ENCODE data around the gene NDUFAF8.

Gene NDUFAF8

DNA sequence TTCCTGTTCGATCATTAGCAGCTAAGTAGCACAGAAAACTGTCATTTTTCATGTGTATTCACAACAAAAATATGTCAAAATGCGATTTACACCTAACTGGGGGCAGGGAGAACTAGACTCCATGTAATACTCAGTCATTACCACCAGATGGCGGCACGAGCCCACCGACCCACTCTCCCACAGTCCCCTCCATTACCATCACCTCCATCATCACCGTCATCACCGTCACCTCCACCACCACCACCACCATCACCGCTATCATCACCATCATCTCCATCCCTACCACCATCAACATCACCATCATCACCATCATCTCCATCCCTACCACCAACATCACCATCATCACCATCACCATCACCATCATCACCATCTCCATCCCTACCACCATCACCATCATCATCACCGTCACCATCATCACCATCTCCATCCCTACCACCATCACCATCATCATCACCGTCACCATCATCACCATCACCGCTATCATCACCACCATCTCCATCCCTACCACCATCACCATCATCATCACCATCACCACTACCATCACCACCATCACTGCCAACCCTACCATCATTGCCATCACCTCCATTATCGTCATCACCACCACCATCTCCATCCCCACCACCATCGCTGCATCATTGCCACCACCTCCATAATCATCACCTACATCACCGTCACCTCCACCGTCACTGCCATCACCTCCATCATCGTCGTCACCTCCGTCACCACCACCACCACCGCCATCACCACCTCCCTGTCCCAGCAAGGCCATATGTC lies 14.4 kb downstream of the NDUFAF8 start:
- peak; percentile 58 for DNase-seq

DNA sequence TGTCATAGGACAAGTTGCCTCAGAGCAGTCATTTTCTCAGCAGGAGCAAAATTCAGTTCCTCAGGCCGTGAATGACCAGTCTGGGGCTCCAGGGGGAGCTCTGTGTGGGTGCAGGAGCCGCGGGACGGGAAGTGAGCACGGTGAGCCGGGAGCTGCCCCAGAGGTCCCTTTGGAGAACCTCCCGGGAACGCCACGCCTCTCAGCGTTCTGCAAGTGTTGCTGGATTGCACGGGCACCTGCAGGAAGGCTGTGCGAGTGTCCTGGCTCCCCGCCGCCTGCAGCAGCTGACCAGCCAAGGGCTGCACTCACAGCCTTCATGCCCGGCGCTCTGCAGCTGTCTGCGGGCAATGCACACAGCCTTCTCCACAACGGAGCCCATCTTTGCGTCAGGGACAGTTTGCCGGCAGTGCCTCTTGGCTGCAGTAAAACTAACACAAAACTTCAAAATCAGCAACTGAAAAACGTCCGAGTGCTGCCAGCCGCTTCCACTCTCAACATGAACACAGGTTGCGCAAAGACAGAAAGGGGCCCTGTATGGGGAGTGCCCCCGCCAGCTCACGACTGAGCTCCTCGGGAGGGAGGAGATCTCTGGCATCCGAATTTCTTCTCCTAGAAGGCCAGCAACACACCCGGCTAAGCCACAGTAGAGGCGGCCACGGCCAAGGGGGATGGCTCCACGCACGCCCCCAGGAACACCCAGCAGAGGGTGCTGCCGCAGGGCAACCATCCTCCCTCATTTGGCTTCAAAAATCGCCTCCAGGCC lies 16.0 kb downstream of the NDUFAF8 start:
- no peak for DNase-seq

DNA sequence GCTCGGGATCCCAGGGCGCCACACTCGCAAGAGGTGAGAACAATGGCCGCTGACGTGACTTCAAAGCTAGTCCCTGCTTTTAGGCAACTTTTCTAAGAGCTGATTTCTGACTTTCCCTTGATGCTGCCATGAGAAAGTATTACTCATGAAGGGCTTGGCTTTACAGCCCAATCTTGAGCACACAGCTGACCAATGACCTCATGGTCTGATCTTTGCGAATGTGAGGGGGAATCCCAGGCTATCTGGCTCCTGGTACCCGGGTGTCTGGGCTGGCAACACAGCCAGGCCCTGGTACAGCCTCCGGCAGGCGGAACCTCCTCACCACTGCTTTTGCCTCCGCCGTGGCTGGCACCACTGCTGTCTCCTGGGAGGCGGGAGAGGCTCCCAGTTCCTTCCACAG lies 17.5 kb downstream of the NDUFAF8 start:
- DNase-seq: no peak

DNA sequence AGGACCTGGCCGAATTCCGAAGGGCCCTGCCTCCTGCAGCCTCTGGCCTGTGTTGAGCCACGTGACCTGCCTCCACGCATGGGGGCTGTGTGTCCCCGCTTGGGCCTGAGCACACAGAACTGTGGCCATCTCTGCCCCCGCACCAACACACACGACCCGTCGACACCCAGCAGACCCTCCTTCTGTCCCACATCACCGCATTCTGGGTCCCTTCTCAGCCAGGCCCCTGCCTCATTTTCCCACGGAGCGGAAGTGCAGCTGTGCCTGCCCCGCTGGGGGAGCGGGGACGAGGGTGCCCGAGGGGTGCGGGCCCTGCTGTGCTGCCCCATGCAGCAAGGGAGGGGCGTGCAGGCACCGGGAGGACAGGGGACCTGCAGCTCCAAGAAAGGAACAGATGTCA lies 18.4 kb downstream of the NDUFAF8 start:
- no peak for DNase-seq

DNA sequence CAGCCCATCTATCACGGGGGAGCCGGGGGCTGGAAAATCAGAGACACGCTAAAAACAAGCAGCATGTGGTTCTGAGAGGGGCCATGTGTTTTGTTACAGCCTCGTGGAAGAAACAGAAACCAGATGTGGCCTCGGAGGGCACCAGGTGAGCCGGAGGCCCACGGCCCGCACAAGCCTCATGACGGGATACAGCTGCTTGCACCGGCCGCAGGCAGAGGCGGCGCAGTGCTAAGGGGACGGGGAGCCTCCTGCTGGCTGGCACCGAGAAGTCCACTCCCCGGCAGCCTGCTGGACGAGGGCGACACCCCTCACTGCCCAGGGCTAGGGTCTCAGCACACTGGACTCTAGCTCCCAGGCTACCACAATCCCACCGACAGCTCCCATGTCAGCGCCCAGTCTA lies 19.2 kb downstream of the NDUFAF8 start:
- no peak for DNase-seq

DNA sequence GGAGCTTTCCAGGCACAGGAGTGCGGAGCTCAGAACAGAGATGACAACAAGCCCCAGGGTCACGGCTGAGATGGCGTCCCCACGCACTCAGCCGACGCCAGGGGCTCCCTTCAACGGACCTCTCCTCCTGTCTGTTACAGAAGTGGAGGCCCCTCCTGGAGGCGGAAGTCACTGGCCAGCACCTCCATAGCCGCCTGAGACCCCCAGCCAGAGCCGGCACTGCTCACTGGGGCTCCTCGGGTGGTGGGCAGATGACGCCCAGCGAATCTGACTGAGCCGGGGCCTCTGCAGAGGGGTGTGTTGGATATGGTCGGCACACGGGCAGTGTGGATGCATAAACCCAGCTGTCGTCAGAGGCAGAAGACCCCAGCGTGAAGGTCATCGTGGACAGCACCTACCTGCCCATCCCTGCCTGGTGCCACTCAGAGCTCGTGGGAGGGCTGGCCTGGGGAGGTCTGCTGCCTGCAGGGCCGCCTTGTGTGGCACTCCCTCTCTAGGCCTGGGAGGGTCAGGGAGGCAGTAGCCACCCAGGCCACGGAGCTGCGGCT lies 20.0 kb downstream of the NDUFAF8 start:
- no peak for DNase-seq

DNA sequence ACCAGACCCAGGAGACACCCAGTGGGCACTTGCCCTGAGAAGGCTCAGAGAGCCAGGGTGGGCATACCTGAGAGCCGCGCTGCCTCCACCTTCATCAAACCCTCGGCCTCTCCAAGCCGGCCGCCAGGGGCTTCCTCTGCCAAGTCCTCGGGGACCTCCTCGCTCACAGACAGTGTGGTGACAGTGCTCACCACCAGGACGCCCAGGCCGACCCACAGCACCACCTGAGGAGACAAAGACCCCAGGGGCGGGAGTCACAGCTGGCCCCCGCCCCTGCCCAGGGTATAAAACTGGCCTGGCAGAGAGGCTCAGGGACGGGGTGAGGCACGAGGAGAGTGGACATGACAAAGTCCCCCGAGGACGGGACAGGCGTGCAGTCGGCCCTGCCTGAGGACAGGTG lies 21.1 kb downstream of the NDUFAF8 start:
- no peak for DNase-seq

DNA sequence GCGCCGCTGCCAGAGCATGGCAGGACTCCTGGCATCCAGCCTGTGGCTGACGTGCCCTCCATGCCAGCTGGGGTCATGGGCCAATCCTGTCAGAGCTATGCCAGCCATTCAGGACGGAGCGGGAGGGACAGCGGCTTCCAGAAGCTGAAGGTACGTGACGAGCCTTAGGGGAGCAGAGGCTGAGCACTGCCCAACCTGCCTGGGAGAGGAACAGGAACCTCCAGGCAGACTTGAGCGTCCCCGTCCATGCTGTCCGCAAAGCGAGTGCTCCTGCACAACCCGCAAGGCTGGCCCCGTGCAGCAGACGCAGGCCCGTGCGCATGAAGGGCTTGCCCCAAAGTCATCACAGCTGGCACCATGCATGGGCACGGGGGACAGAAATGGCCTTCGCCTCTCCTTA lies 21.5 kb downstream of the NDUFAF8 start:
- no peak for DNase-seq

DNA sequence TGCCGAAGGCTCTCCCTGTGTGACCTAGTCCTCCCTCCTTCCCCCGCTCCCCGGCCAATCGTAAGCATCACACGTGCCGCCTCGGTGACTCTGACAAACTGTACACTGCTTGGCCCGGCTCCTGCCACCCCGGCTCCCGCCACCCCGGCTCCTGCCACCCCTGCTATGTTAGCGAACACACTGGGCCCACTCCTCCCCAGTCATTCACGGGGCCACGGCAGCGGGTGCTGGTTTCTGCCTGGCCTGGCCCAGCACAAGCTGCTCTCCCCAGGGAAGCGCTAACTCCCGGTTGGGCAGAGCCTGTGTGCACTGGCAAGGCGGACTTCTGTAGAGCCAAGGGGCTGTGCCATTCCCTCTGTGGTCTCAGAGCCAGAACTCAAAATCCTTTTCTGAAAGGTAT lies 22.0 kb downstream of the NDUFAF8 start:
- DNase-seq: no peak

DNA sequence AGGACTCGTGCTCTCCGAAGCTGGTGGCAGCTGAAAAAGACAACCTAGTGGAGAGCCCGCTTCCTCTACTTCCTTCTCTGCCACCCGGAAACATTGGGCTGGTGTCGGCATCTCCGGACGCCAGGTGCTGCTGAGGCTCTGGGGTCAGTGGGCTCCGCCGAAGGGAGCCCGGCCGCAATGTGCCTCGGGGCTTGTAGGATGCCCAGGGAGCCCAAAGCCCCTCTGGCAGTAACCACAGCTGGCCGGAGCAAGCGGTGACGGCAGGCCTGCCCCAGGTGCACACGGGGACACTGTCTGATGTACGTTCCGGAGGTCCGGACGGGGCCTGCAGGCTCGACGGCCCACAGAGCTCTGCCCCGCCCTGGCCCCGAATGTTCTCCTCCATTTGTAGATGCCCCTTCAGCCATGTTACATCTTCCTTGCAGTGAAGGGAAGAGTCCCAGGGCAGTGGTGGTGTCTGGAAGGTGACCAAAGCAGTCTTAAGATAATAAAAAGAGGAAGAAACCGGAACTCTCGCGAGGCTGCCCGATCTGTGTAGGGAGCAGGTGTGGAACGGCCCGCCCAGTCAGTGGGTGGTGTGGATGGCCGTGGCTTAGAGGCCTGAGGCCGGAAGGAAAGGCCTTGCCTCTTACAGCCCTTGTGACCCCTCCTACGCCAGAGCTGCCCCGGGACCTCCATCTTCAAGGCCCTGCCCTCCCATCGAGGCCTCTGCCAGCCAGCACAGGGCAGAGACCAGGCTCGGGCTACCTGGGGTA lies 22.6 kb downstream of the NDUFAF8 start:
- no peak for DNase-seq

DNA sequence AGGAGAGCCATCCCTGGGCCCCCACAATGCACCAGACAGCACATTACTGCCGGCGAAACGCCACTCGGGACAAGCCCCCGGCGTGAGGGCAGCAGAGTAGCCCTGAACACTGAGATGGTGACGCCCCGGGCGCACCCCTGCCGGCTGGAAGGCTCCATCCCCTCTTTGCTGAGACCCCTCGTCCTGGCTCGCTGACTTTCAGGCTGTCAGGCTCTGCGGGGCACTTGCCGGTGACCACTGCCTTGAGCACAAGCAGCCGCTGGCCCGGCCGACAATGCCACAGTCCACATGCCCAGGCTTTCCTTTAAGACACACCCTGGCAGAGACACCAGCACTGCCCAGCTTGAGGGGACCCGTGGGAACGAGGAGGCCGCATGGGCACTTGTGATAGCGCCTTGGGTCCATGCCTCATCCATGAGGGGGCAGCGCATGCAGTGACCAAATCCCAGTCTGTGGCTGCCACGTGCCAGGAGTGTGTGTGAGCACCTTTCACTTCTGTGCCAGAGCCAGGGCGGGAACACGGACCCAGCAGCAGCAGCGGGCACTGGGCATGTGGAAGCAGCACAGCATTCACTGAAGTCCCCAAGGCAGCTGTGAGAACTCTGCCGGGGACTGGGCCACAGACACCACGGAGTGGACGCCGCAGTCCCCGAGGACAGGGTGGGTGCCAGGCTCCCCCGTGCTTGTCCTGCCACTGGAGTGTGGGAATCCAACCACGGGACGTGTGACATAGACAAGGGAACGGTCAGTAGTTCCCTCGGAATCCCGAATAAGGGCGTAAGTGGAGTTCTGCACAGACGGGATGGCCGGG lies 24.5 kb downstream of the NDUFAF8 start:
- DNase-seq: no peak

DNA sequence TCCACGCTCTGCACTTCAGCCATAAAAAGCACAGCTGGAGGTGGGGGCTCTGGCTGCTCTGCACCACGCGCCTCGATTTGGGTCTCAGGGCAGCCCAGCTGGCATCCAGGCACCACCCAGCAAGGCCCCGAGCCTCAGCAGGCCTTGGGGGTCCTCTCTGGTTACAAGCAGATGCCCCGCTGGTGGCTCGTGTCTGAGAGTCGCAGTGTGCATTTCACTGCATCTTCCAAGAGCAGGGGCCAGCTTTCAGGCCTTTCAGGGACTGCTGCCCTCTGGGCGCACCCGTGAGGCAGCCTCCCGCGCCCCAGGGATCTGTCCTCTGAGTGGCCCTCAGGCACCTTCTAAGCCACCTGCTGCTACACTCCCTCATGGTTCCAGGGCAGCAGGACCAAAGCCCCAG lies 25.5 kb downstream of the NDUFAF8 start:
- DNase-seq: no peak

DNA sequence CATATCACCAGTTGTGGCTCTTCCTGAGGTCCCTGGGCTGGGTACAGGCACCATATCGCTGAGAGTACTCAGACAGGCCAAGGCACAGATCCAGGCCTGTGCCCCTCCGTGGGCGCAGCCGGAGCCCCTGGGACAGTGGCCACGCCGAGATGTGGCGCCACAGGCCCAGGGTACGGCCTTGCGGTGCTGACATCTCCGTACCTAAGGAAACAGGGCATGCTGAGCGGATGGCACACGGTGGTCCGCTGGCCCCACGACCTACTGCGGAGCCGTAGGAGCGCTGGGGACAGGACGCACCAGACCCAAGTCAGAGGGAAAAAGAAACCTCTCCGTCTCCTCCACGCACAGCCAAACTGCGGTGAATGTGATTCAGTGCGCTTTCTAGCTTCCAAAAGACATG lies 26.5 kb downstream of the NDUFAF8 start:
- DNase-seq: no peak

DNA sequence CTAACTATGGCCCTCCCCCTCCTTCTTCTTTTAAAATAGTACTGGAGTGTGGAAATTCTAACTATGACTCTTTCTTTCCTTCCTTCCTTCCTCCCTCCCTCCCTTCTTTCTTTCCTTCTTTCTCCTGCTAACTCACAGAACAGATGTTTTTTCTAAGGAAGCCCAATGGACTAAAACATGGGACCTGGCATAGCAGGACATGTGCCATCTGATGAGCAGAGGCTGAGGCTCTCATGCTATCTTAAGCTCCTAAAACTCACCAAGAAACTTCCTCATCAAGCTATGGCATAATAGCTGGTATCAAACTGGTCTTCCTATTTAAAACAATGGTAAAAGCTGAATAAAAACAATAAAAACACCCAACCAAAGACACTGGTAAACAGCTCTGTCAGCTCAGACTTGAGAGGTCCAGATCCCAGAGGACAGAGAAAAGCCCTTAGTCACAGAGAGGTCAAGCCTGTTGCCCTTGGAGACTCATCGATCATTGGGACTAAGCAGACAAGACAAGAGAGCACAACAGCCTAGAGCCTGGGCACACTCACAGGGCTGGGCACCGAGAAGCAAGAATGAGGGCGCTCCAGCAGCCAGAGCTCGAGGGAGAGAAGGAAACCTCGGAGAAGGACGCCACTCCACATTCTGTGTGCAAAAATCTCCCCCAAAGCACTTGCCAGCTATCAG lies 28.4 kb downstream of the NDUFAF8 start:
- DNase-seq: no peak

DNA sequence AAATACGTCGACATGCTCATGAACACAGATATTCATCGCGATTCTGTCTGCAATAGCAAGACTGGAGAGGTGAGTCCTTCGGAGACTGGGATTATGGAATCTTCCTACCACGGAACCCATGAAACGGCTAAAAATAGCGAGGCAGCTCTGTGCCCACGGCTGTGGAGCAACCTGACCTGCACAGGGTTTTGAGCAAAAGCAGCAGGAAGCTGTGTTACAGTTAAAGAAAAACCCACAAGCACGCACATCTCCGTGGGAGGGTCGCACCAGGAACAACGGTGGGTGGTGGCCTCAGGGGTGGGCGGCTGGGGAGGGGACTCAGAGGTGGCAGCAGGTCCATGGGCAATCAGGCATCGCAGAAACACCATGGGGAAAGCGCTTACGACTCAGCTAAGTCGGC lies 31.2 kb downstream of the NDUFAF8 start:
- no peak for DNase-seq

DNA sequence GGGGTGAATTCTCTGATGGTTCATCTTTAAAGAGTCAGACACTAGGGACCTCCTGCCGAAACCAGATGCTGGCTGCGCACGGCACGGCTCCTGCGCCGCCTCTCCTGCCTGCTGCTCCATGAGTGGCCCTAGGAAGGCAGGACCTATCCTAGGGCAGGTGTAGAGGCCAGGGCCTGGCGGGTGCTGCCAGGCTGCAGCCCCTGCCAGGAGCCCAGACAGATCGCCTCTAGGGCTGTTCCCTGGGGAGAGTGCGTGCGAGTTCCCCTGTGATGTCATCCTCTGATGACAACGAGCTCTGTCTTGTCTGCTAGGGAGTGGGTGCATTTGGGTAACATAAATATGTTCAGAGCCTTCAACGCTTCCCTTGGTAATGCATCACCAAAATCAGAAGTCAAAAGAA lies 32.1 kb downstream of the NDUFAF8 start:
- DNase-seq: no peak

DNA sequence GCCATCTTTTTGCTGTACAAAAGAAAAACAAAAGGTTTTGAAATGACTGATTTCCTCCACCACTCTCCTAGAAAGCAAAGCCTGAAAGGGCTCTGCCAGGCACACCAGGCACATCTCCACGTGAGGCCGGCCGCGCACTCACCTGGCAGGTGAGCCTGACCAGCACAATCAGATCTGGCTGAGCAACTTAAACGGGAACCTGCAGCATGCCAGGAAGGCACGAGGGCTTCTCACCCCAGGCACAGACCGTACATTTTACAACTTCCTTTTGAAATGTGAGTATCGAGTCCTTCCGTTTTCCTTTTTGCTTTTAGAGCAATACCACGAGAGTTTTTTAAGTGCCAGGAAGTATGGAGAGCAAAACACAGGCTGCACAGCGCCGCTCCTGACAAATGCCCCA lies 33.5 kb downstream of the NDUFAF8 start:
- DNase-seq: no peak

DNA sequence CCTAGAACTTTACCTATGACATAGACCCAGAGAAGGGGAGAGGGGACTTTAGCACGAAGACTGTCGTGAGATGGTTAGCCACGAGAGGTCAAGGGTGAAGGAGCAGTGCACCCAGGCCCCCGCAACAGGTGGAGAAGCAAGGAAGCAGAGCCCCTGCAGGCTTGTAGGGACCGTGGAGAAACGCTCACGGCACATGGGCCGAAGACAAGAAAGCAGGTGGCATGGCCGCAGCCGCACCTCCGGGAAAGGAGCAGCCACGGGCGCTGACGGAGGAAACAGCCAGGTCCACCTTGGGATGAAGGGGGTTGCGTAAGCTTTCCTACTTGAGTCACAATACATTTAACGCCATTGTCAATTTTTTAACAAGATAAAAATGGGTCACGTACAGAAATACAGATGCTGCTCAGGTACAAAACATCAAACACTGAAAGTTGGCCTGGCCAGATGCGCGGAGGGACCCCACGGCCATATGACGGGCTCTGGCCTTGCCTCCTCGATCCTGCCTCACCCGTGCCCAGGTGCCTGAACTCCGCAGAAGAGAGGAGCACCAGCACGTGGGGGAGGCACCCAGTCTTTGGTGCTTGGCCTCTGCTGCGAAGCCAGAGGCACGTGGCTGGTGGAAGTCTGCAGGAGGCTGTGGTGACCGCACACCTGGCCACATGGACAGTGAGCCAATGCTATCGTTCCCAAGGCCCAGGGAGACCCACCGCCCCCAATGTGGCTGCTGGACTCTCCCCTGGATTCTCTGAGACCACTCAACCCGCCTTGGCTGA lies 34.8 kb downstream of the NDUFAF8 start:
- DNase-seq: no peak

DNA sequence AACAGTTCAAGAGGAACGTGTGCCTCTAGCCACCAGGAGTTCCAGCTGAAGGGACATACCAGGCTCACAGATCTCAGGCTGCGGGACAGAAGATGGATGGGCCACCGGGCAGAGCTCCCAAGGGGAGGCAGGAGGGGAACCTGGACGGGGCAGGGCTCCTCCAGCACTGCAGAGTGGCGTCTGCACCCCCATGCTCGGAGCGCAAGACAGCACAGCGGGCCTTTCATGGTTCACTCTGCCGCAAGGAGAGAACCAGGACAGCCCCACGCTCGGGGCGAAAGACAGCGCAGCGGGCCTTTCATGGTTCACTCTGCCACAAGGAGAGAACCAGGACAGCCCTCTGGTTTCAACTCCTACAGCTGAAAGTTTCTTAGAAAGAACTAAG lies 35.3 kb downstream of the NDUFAF8 start:
- no peak for DNase-seq

DNA sequence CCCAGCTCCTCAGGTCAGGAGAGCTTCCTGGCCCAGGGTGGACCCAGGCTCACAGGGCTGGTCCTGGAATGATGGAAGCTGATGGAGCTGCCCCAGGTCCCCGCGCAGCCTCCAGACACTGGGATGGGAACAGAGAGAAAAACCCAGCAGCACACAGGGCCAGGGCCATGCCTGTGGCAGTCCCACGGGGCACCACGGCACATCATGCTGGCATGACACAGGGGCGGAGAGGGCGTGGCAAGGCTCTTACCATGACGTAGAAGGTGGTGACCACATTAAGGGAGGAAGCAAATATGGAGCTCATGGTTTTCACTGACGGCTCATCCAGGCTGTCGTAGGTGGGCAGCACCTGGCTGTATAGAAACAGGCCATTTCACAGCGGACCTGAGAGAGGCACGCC lies 37.7 kb downstream of the NDUFAF8 start:
- DNase-seq: no peak

DNA sequence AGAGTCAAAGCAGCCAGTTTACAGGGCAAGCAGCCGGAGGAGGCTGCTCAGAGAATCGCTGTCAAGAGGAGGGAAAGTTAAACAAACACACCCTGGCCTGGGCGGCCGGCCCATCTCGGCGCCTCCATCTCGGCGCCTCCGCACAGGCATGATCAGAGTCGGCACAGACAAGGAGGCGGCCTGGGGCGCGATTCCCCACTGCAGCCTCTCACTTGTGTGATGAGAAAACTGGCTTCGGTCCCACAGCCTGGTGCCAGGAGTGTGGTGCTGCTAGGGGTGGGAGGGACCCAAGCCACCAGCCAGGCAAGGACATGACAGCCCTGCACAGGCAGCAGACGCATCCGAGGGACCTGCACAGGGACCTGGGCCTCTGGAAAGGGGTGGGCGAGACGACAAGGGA lies 38.3 kb downstream of the NDUFAF8 start:
- DNase-seq: no peak
